HG03097 (cell line): Measurements from ENCODE around the gene CHMP4B.

Experiments used
- ATAC-seq: cut with Tn5 transposase; IDR thresholded peaks from one replicate; pipeline ENCODE4 v1.9.1; 2021; ENCODE audit not compliant: unreplicated experiment, low FRiP score

The CHMP4B gene

GRCh38 chr20:33889312-33889711, 78.2 kb downstream of the CHMP4B start:
- ATAC-seq, result no peak

- ATAC-seq, result no peak
Observed at GRCh38 chr20:33890557-33890956, 79.4 kb downstream of the CHMP4B start.

GRCh38 chr20:33893314-33893713, 82.2 kb downstream of the CHMP4B start:
- no peak for ATAC-seq

- no peak for ATAC-seq
Observed at GRCh38 chr20:33894798-33895197, 83.7 kb downstream of the CHMP4B start.

- no peak for ATAC-seq
Observed at GRCh38 chr20:33896509-33896908, 85.4 kb downstream of the CHMP4B start.

GRCh38 chr20:33897313-33897912, 86.3 kb downstream of the CHMP4B start:
- ATAC-seq, result no peak

GRCh38 chr20:33899106-33899505, 88.0 kb downstream of the CHMP4B start:
- no peak for ATAC-seq

GRCh38 chr20:33900521-33901131, 89.5 kb downstream of the CHMP4B start:
- ATAC-seq, result no peak

- no peak for ATAC-seq
Observed at GRCh38 chr20:33901132-33901523, 90.0 kb downstream of the CHMP4B start.

GRCh38 chr20:33902011-33902410, 90.9 kb downstream of the CHMP4B start:
- ATAC-seq, result no peak
